Mammary microvascular endothelial cell (primary cell): ENCODE data around the gene OGFOD3. TPM values are rescaled to one million over a fixed set of nuclear protein-coding genes. Genes with fewer than 3 reads are reported as not detected.

Experiments used
- total RNA-seq: library from RNA; depleted of rRNA; stranded (reverse); fragments of >200 nt; gene quantifications from 2 replicates; pipeline ENCODE4 v1.2.3, GENCODE V29; 2015

OGFOD3 gene
- total RNA-seq, result 41.1 and 43.0 TPM in 2 replicates

DNA sequence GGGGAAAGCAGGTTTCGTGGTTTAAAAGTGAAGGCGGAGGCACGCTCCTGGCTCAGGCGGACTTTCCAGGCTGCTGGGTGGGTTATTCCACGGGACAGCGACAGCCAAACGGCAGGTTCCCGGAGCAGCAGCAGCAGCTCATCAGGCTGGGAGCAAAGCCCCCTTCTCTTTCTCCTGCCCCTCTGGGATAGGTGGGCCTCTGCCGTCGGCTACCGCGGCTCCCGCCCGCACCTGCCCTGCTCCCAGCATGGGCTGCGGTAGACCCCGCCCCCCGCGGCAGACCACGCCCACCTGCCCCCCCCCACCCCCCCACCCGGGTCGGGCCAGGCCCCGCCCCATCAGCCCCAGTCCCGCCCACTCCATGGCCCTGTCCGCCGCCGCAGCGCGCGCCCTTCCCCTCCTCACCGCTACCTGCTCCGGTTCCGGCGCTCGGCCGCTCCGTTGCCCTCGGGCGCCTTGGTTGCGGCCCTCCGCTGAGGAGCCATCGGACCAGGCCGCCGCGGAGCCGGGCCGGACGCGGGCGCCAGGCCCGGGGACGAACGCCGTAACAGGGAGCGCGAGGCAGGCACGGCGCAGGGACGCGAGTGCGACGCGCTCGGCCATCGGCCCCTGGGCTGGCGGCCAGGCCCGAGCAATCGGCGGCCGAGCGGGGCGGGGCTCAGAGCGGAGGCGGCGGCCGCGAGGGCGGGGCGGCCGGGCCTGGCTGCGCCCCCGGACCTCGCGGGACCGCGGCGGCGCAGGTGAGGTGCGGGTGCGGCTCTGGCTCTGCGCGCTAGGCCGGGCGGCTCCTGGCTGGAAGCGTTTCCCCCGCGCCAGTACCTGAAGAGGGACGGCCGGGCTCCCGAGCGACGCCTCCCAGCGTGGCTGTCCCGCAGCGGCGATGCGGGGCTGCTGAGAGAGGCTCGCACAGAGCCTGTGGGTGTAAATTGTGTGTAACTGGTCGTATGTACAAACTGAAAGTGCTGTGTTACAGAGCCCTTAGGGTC lies at the start of gene OGFOD3, which contains the start of gene HEXD:
Gene OGFOD3 (minus strand): TSS at position 586 of the 986 bp plus-strand sequence. CDS start 101 bp downstream, at position 485.
Gene HEXD (plus strand): TSS at position 347 of the 986 bp plus-strand sequence. CDS start 1,453 bp downstream, outside the sequence.

GRCh38 chr17:82458179-82458884 lies 39.9 kb upstream of the OGFOD3 start, which contains the start of gene NARF:
NARF (plus strand) TSS chr17:82458741; CDS start chr17:82458804, 63 bp downstream.

DNA sequence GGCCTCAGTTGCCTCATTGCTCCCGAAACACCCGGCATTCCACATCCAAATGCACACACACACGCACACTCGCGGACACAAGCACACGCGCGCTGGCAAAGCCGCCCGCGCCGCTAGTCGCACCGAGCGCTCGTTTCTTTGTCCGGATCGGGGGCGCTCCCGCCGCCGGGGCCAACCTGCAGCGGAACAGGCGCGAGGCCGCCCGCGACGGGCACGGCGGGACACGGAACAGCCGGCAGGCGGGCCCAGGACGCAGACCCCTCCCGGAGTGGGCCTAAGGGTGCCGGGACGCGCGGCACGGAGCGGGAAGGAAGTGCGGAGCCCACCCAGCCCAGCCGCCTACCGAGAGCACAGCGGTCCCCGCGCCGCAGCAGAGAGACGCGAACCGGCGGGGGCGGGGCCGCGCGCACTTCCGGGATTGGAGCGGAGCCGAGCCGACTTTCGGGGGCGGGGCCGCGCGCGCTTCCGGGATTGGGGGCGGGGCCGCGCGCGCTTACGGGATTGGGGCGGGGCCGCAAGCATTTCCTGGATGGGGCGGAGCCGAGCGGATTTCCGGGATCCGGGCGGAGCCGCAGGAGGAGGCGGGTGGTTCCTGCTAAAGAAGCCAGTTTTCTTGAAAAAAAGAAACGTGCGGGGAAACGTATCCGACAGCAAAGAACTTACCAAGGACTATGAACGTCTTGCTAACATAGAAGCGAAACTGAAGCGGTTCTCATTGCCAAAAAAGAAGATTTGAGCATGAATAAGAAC lies 32.1 kb upstream of the OGFOD3 start, which contains the start of gene CYBC1:
Gene CYBC1 (minus strand): TSS at position 396 of the 750 bp plus-strand sequence. CDS start 1,498 bp downstream, outside the sequence.

GRCh38 chr17:82371333-82372248 lies 46.8 kb downstream of the OGFOD3 start, which contains the start of gene UTS2R:
UTS2R (plus strand) TSS chr17:82371765; CDS start chr17:82374325, 2,560 bp downstream.

GRCh38 chr17:82358465-82359350 lies 59.7 kb downstream of the OGFOD3 start, which contains the start of gene TEX19:
TEX19 (plus strand) TSS chr17:82359247; CDS start chr17:82362151, 2,904 bp downstream.

Other genes with a start within 250 kb of the OGFOD3 start
- gene CCDC57, start 205.7 kb downstream of the OGFOD3 start, total RNA-seq, result 4.6 and 7.7 TPM in 2 replicates
- 154 and 189 TPM in 2 replicates for gene SLC16A3, start 189.5 kb downstream of the OGFOD3 start, total RNA-seq
- 34.9 and 35.2 TPM in 2 replicates for gene CSNK1D, start 144.9 kb downstream of the OGFOD3 start, total RNA-seq
- gene CD7, start 101.0 kb downstream of the OGFOD3 start, total RNA-seq, result not detected in 2 replicates
- 5.8 and 7.0 TPM in 2 replicates for gene SECTM1, start 84.8 kb downstream of the OGFOD3 start, total RNA-seq
- gene TEX19, start 59.3 kb downstream of the OGFOD3 start, total RNA-seq, result not detected in 2 replicates
- not detected in 2 replicates for gene UTS2R, start 46.8 kb downstream of the OGFOD3 start, total RNA-seq
- 9.9 and 12.1 TPM in 2 replicates for gene HEXD, start 239 bp downstream of the OGFOD3 start, total RNA-seq
- 43.4 and 50.3 TPM in 2 replicates for gene CYBC1, start 32.2 kb upstream of the OGFOD3 start, total RNA-seq
- 38.5 and 52.7 TPM in 2 replicates for gene NARF, start 40.2 kb upstream of the OGFOD3 start, total RNA-seq
- gene FOXK2, start 101.1 kb upstream of the OGFOD3 start, total RNA-seq, result 28.3 and 33.9 TPM in 2 replicates
- gene WDR45B, start 229.9 kb upstream of the OGFOD3 start, total RNA-seq, result 70.3 and 73.1 TPM in 2 replicates